T-helper 9 cell (primary cell): ENCODE measurements around the gene FAM210A.
"Not testable (repeated sequence)": the region's sequence is repeated elsewhere in the genome, so short reads cannot be mapped to it uniquely, and the experiment has no call there.

Experiments
- DNase-seq: peaks from one replicate; pipeline ENCODE4 v3.0.0-alpha.2; 2020
- total RNA-seq, 2 donors: gene quantifications; one replicate each; lab custom pipeline; 2026; lab: John Stamatoyannopoulos, UW

Gene FAM210A
- 8.9 to 21.9 reads per million in 2 donors for total RNA-seq

DNA sequence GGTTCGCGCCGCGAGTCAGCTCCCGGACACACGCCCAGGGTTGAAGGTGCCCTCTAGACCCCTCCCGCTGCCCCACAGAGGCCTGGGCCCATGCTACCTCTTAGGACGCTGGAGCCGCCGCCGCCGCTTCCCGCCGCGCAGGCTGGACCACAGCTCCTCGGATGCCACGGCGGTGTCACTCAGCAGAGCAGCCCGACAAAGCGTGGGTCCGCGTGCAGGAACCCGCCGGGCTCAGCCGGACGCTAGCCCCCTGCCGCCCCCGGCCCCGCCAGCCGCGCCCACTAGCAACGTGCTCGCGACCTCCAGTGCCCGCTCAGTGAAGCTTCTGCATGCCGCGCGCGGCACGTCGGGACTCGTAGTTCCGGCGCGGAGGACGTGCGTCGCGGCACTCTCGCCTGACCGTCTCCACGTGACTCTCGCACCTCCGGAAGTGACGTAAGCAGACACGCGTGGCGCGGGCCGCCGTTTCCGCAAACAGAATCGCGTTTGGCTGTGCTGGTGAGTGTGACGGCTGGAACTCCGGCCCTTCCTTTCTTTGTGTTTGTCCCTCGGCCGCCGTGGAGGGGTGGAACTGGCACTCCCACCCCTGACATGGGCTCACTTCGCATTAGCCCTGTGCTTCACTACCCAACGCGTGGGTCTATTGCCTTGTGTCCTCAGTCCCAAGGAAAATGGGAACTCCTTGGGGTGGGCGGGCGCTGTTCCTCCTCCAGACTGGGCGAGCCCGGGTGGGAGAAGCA is at the start of gene FAM210A, which contains the start of gene RNMT:
Gene FAM210A (minus strand): TSS at position 327 of the 740 bp plus-strand sequence. CDS start 44,481 bp downstream, outside the sequence.
Gene RNMT (plus strand): TSS at position 442 of the 740 bp plus-strand sequence. CDS start 4,845 bp downstream, outside the sequence.
- DNase-seq: peak; percentile 92

DNA sequence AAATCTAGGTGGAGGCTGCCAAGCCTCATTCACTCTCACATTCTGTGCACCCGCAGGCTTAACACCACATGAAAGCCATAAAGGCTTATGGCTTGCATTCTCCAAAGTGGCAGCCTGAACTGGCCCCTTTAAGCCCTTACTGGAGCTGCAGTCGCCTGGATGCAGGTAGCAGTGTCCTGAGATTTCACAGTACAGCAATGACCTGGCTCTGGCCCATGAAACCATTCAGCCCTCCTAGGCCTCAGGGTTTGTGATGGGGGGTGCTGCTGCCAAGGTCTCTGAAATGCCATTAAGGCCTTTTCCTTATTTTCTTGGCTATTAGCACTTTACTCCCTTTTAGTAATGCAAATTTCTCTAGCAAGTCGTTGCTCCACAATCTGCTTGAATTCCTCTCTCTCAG is 48.7 kb upstream of the FAM210A start:
- DNase-seq: no peak

DNA sequence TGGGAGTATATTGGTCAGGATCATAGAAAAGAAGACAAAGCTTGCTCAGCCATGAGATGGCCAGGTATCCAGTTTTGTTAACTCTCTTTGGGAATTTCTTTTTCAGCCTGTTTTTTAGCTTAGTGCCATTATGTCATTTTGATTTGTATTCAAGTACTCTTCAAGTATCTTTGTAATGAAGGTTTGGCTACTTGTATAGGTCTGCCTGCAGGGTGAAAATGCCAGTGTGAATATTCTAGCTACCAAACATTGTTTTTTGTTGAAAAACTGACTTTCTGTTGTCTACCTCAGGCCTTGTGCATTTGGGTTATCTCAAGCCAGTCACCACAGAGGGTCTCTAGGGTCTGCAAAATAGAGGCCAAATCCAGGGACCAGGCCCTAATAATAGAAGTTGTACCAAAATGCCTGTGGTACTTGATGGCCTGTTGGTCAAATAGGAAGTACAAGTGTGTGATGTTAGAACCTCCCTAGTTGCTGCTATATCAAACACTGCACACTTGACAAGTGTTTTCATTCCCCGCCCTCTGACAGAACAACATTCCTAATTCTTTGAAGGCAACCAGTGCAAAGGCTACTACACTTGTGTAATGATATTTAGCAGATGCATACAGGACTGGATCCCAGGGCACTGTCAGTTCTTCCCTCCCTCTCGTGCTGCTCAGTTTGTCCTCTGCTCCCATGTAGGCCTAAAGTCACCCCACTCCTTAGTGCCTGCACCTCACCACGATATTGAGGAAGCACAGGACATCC is 36.5 kb upstream of the FAM210A start:
- DNase-seq: no peak

- DNase-seq: no peak
Observed at GRCh38 chr18:13760047-13760446, 33.7 kb upstream of the FAM210A start.

DNA sequence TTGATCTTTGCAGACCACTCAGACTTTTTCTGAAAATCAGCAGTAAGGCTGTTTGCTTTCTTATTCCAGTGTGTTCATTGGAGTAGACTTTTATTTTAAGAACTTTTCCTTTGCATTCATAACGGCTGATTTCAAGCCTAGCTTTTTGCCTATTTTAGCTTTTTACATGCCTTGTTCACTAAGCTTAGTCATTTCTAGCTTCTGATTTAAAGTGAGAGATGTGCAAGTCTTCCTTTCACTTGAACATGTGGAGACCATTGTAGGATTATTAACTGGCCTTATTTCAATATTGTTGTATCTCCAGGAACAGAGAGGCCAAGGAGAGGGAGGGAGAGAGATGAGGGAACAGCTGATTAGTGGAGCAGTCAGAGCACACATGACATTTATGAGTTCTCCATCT is 32.3 kb upstream of the FAM210A start:
- no peak for DNase-seq

DNA sequence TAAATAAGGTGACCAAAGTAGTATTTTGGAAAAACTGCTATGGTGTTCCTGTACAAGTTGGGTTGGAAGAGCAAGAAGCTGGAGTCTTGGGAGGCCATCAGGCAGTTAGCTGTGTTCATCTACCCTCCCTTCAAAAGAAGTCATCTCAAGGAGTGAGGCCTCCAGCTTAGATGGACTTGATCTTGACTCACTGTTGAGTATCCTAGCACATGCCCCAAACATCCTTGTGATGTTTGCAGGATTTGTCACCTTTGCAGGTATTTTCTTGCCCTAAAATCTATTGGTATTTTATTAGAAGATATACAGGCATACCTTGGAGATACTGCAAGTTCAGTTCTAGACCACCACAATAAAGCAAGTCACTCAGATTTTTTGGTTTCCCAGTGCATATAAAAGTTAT is 30.3 kb upstream of the FAM210A start:
- no peak for DNase-seq

- no peak for DNase-seq
Observed at GRCh38 chr18:13756261-13756660, 29.9 kb upstream of the FAM210A start.

DNA sequence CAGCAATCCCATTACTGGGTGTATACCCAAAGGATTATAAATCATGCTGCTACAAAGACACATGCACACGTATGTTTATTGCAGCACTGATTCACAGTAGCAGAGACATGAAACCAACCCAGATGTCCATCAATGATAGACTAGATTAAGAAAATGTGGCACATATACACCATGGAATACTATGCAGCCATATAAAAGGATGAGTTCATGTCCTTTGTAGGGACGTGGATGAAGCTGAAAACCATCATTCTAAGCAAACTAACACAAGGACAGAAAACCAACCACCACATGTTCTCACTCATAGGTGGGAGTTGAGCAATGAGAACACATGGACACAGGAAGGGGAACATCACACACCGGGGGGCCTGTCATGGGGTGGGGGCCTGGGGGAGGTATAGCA is 25.2 kb upstream of the FAM210A start:
- not testable (repeated sequence) for DNase-seq

GRCh38 chr18:13746633-13747032 is 20.3 kb upstream of the FAM210A start:
- DNase-seq: no peak

GRCh38 chr18:13745696-13746095 is 19.3 kb upstream of the FAM210A start:
- DNase-seq: no peak

- no peak for DNase-seq
Observed at GRCh38 chr18:13735681-13736080, 9.3 kb upstream of the FAM210A start.

- no peak for DNase-seq
Observed at GRCh38 chr18:13730481-13730880, 4.1 kb upstream of the FAM210A start.

DNA sequence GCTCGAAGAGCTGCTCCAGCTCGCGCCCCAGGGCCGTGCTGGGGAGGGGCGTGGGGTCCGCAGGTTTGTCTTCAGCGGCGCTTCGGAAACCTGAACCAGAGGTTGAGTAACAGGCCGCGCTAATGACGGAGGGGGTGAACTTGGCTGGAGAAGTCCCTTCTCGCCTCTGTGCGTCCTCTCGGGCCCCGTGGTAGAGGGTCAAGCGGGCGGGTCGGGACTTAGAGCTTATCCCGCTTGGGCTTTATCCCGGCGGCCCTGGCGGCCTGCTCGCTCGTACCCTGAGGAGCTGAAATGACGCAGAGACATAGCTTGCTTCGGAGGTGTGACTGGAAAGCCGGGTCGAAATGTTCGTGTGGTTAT is 594 bp upstream of the FAM210A start:
- DNase-seq: no peak

GRCh38 chr18:13725566-13726231 is 659 bp downstream of the FAM210A start:
- DNase-seq: no peak

DNA sequence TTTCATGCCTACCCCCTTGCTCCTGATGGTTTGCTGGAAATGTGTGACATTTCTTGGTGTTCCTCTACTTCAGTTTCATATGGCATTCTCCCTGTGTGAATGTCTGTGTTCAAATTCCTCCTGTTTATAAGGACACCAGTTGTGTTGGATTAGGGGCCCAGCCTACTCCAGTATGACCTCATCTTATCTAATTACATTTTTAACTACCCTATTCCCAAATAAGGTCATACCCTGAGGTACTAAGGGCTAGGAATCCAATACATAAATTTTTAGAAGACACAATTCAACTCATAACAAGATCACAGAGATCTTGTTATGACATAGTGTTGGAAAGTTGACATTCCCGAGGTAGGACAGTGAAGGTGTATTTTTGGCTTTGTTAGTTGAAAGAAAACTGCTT is 5.5 kb downstream of the FAM210A start:
- DNase-seq: no peak

DNA sequence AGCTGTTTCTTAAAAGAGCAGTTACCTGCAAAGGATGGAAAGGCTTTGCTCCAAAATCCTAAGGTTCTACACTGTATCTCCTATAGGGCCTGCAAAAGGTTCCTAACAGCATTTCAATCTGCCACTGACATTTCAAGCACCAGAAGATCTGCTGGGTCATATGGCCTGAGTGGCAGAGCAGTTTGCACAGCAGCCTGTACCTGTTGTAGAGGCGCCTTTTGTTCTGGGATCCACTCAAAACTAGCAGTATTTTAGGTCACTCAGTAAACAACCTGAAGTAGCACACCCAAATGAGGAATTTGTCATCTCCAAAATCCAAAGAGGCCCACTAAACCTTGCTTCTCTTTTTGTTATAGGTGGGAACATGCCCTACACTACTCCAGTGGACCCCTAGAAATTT is 6.2 kb downstream of the FAM210A start:
- no peak for DNase-seq

DNA sequence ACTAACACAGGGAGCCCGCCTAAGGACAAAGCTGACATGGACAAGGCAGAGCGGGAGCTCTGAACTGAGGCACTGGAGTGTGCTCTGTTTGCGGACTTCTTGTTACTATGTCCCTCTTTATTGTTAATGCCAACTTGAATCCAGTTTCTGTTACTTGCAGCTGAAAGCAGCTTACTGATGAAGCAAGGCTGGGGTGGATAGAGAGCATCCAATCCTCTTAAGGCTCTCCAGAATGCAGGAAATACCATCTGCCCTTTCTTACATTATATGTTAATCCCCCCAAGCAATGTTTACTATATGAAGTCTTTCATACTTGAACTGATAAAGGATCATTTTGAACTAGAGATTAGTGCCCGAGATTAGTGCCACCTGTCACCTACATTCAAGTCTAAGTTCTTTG is 9.4 kb downstream of the FAM210A start:
- DNase-seq: no peak

- DNase-seq: no peak
Observed at GRCh38 chr18:13715330-13715729, 11.0 kb downstream of the FAM210A start.

- no peak for DNase-seq
Observed at GRCh38 chr18:13713455-13714055, 12.8 kb downstream of the FAM210A start.

GRCh38 chr18:13712400-13713131 is 13.8 kb downstream of the FAM210A start:
- no peak for DNase-seq

DNA sequence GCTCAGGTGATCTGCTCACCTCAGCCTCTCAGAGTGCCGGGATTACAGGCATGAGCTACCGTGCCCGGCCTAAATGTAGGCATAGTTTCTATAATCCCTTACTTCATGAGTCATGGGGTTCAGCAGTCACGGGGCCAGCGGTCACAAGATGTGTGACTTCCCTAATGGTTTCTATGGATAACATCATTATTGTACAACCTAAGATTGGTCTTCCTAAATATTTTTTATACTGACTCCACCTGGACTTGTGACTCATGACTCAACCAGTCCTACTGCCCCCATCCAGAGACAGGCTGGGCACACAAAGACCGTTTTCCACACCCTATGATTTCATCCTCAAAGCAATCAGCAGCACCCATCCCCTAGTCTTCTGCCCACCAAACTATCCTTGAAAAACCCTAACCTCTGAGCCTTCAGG is 15.9 kb downstream of the FAM210A start:
- DNase-seq: no peak

GRCh38 chr18:13703899-13704298 is 22.5 kb downstream of the FAM210A start:
- DNase-seq: no peak
